ENCODE measurements around the gene PPP6R3.

The PPP6R3 gene

DNA sequence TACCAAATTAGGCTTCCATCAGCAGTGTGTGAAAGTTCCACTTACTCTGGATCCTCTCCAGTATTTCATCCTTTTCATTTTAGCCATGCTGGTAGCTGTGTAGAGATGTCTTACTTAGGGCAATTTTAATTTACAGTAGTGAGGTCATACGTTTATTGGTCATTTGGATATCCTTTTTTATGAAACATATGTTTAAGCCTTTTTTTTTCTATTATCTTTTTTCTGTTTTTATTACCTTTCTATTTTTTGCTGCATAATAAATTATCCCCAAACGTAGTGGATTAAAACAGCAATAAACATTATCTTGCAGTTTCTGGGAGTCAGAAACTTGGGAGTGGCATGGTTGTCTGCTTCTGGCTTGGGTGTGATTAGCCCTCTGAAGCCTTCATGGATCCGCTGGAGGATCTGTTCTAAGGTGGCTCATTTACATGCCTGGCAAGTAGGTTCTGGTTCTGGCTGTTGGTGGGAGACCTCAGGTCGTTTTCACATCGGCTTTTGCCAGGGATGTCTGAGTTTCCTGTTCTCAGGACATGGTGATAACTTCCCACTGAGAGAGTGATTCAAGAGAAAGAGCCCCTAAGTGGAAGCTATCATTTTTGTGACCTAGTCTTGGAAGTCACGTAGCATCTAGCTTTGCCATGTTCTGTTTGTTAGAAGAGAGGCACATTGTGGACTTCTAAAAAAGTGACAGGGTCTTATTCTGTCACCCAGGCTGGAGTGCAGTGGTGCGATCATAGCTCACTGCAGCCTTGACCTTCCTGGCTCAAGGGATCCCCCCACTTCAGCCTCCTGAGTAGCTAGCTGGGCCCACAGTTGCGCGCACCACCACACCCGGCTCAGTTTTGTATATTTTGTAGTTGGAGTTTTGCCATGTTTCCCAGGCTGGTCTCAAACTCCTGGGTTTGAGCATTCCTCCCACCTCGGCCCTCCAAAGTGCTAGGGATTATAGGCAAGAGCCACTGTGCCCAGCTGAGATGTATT lies 38.6 kb downstream of the PPP6R3 start:
- no peak for DNase-seq

- no peak for DNase-seq
Observed at GRCh38 chr11:68500206-68500605, 39.7 kb downstream of the PPP6R3 start.

GRCh38 chr11:68501813-68502212 lies 41.3 kb downstream of the PPP6R3 start:
- DNase-seq = no peak

DNA sequence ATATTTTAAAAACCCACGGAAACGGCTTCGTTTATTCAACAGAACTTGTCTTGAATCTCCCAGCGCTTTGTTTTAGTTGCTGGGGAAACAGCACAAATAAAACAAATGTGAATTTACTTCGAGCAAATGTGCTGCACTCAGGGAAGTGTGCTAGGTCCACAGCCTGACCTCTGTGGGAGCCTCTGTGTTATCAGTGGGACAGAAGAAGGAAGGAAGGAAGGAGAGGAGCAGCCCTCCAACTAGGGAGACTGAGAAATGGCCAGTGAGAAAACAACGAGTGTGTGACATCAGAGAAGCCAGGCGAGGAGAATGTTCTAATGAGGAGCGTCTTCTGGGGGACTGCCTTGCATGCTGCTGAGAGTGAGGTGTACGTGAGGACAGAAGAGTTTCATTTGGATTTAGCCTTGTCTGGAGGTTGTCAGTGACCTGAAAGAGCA lies 42.7 kb downstream of the PPP6R3 start:
- DNase-seq = no peak

GRCh38 chr11:68503792-68504191 lies 43.2 kb downstream of the PPP6R3 start:
- no peak for DNase-seq

DNA sequence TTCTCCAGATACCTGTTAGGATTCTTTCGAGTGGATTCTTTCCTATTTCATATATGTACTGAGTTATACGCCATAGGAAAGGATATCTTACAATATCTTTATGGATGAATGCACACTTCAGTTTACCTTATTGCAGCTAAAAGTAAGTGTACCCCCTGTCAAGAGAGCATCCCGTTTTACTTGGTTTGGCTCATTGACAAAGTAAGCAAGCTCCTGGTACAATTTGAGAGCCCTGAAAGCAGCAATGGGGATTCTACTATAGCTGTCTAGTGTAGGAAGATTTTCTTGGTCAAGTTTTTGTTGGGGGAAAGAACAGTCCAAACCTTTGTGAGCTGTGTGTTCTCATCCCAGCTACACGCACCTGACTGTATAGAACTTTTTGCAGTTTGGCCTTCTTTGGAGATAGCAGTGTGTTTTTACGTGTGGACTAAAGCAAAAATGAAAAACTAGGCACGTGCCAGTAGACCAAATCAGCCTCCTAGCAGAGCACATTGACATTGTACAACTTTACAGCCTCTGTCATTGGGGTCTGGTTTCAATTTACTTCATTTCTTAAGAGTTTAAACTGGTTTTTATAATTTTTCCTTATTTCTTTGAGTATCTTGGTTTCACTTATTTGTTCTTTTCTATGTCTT lies 44.0 kb downstream of the PPP6R3 start:
- DNase-seq = no peak

GRCh38 chr11:68505596-68505995 lies 45.0 kb downstream of the PPP6R3 start:
- no peak for DNase-seq

- DNase-seq = no peak
Observed at GRCh38 chr11:68506908-68507307, 46.4 kb downstream of the PPP6R3 start.

- DNase-seq = no peak
Observed at GRCh38 chr11:68508425-68508824, 47.9 kb downstream of the PPP6R3 start.

DNA sequence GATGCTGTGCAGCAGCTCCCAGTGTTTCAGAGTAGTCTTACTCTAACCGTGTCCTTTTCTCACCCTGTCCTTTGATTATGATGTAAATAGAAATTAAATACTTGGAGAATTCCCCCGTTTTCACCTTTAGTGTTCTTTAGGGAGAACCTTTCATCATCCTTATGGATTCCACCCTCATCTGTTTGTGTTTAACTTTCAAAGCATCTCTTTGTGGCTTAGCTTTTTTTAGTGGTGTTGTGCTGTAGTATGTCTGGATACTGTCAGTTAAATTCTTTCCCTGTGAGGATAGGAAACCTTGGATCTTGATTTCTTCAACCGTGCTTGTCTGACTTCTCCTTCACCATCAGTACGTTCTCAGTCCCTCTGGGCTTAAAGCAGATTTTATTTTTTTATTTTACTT lies 48.5 kb downstream of the PPP6R3 start:
- no peak for DNase-seq

DNA sequence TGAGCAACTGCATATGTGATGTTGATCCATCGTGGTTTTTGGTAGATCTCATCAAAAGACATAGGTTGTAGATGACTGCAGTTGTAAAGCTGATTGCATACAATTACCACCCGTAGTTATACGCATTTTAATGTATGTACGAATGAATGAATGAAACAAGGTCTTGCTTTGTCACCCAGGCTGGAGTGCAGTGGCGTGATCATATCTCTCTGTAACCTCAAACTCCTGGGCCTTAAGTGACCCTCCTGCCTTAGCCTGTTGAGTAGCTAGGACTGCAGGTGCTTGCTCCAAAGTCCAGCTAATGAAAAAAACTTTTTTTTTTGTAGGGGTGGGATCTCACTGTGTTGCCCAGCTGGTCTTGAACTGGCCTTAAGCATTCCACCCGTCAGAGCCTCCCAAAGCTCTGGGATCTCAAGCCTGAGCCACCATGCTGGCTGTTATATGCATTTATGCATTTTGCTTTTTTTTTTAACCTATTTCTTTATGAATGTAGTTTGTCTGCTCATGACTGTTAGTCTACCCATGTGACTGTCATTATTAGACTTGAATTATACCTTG lies 53.5 kb downstream of the PPP6R3 start:
- DNase-seq = no peak

DNA sequence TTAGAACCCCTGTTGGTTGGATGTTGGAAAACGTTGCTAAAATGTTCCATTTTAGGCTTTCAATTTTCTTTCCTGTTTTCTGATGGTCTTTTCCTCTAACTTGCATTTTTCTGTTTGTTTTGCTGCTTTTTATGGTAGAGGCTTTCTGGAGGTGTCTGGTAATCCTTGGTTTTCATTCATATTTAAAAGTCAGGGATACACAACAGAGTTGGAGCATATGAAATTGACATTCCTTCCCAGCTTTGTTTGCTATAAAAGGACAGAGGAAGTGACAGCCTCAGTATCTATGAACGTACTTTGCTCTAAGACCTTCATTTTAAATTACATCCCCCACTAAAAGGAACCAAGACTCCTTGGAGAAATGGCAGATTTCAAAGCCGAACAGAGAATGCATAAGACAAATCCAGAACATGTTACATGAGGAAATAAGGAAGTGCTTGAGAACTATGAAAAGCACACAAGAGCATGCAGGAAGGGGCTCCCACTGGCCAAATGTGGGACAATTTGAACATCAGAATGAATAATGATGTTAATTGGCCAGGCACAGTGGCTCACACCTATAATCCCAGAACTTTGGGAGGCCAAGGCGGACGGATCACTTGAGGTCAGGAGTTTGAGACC lies 56.7 kb downstream of the PPP6R3 start:
- no peak for DNase-seq

DNA sequence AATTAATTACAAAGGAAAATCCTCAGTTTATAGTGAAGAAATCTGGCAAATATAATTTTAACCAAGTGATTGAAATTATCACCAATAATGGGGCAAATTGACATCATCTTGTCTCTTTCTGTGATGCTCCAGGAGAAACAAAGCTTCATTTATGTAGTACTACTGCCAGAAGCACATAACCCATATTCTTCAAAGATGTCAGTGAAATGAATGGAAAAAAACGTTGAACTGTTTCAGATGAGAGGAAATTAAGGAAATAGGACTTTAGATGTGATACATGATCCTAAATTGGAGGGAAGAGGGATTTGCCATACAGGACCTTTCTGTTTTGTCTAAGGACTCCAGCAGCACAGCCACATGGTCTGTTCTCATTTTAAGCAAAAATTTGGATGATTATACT lies 57.6 kb downstream of the PPP6R3 start:
- DNase-seq = no peak

GRCh38 chr11:68521969-68522652 lies 61.6 kb downstream of the PPP6R3 start:
- no peak for DNase-seq

- no peak for DNase-seq
Observed at GRCh38 chr11:68523033-68523432, 62.5 kb downstream of the PPP6R3 start.

- DNase-seq = no peak
Observed at GRCh38 chr11:68523743-68524142, 63.2 kb downstream of the PPP6R3 start.

- DNase-seq = no peak
Observed at GRCh38 chr11:68524213-68524612, 63.7 kb downstream of the PPP6R3 start.

DNA sequence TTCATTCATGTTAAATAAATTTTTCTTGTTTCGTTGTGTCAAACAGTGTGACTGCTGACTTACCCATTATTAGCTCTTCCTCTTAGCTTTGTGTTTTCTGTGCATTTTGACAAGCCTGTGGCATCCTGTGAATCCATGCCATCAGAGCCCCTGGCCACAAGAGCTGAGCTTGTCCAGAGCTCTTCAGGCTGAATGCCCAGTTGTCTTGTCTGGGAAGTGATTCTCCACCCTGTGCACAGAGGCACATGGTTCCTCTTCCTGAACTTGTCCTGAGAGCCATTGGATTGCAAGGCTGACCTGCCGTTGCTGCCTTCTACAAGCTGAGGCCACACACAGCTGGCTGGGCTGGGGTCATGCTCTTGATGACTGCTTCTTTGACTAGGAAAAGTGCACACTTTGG lies 64.1 kb downstream of the PPP6R3 start:
- DNase-seq = no peak

- no peak for DNase-seq
Observed at GRCh38 chr11:68525336-68525735, 64.8 kb downstream of the PPP6R3 start.

GRCh38 chr11:68525930-68526329 lies 65.4 kb downstream of the PPP6R3 start:
- no peak for DNase-seq

GRCh38 chr11:68527585-68527984 lies 67.0 kb downstream of the PPP6R3 start:
- no peak for DNase-seq

DNA sequence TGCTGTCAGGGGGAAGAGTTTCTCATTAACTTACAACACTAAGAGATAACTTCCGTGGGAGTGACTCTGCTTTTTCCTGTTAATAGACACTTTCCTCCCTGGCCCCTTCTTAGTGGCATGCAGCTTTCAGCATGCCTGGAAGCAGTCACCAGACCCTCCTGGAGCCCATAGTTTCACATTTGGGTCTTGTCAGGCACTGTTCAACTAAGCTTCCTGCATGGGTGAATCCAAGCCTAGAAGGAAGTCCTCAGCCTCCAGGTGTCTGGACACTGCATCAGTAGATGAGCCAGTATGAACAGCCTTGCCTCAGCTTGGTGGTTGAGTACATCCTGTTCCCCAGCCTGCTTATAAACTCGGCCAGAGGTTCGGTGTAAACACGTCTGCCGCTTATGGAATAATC lies 68.1 kb downstream of the PPP6R3 start:
- peak; percentile 15 for DNase-seq
